ENCODE data around the gene SLC2A4RG.

SLC2A4RG gene

GRCh38 chr20:63703471-63703975, 36.1 kb upstream of the SLC2A4RG start:
- ATAC-seq (replicated peaks) = no peak
- Mint-ChIP-seq H3K4me3 (no peak overlapping the region), H3K36me3 (ENCODE audit: insufficient read depth) (peaks cover 34% of the 10 kb centered on the region), H3K4me1 (ENCODE audit: low read depth in 2 of 2) (peaks cover 17 to 25% of the 10 kb centered on the region in 2 donors), H3K27ac (peak overlapping the region; percentile 28 to 78), H3K9me3 (no peaks in the 10 kb centered on the region), H3K27me3 (no peaks in the 10 kb centered on the region)
- no peak for DNase-seq

GRCh38 chr20:63703976-63704748, 35.4 kb upstream of the SLC2A4RG start:
- no peak for DNase-seq
- Mint-ChIP-seq H3K27me3 (no peaks in the 10 kb centered on the region), H3K4me1 (ENCODE audit: low read depth in 2 of 2) (peaks cover 18 to 31% of the 10 kb centered on the region in 2 donors), H3K4me3 (no peak overlapping the region), H3K36me3 (ENCODE audit: insufficient read depth) (peaks cover 39% of the 10 kb centered on the region), H3K9me3 (no peaks in the 10 kb centered on the region), H3K27ac (peak overlapping the region; percentile 28 to 62)
- no peak for ATAC-seq (replicated peaks)

- Mint-ChIP-seq H3K36me3 (ENCODE audit: insufficient read depth) (peaks cover 44% of the 10 kb centered on the region), H3K4me3 (no peak overlapping the region), H3K9me3 (no peaks in the 10 kb centered on the region), H3K27me3 (no peaks in the 10 kb centered on the region), H3K4me1 (ENCODE audit: low read depth in 2 of 2) (peaks cover 15 to 31% of the 10 kb centered on the region in 2 donors), H3K27ac (peak overlapping the region in 1 of 2 donors; percentile 62)
- DNase-seq (no peak), ATAC-seq (replicated peaks) (no peak)
Observed at GRCh38 chr20:63704749-63705117, 34.8 kb upstream of the SLC2A4RG start.

GRCh38 chr20:63705232-63706026, 34.1 kb upstream of the SLC2A4RG start:
- peak overlapping the region; percentile 31 to 85 for H3K4me3 Mint-ChIP-seq
- H3K4me1 Mint-ChIP-seq (ENCODE audit: low read depth in 2 of 2) = peaks cover 18 to 31% of the 10 kb centered on the region in 2 donors
- peaks cover 47% of the 10 kb centered on the region for H3K36me3 Mint-ChIP-seq (ENCODE audit: insufficient read depth)
- ATAC-seq (replicated peaks) (no peak), DNase-seq (no peak)
- no peaks in the 10 kb centered on the region for H3K9me3 Mint-ChIP-seq
- no peak overlapping the region for H3K27ac Mint-ChIP-seq
- H3K27me3 Mint-ChIP-seq = no peaks in the 10 kb centered on the region

- H3K27ac Mint-ChIP-seq = peak overlapping the region; percentile 82 to 94
- peaks cover 51% of the 10 kb centered on the region for H3K36me3 Mint-ChIP-seq (ENCODE audit: insufficient read depth)
- H3K4me3 Mint-ChIP-seq = peak overlapping the region; percentile 85 to 87
- peaks cover 25 to 37% of the 10 kb centered on the region in 2 donors for H3K4me1 Mint-ChIP-seq (ENCODE audit: low read depth in 2 of 2)
- ATAC-seq (replicated peaks) (no peak), DNase-seq (no peak)
- H3K9me3 Mint-ChIP-seq = no peaks in the 10 kb centered on the region
- no peaks in the 10 kb centered on the region for H3K27me3 Mint-ChIP-seq
Observed at GRCh38 chr20:63706027-63706695, 33.4 kb upstream of the SLC2A4RG start.

- DNase-seq (peak; percentile 45 to 56 (median 50)), ATAC-seq (replicated peaks) (peak; percentile 58)
- peak overlapping the region; percentile 85 to 87 for H3K4me3 Mint-ChIP-seq
- peaks cover 59% of the 10 kb centered on the region for H3K36me3 Mint-ChIP-seq (ENCODE audit: insufficient read depth)
- no peaks in the 10 kb centered on the region for H3K9me3 Mint-ChIP-seq
- peak overlapping the region; percentile 82 to 94 for H3K27ac Mint-ChIP-seq
- H3K27me3 Mint-ChIP-seq = no peaks in the 10 kb centered on the region
- H3K4me1 Mint-ChIP-seq (ENCODE audit: low read depth in 2 of 2) = peaks cover 29 to 35% of the 10 kb centered on the region in 2 donors
Observed at GRCh38 chr20:63706852-63707557, 32.6 kb upstream of the SLC2A4RG start.

GRCh38 chr20:63707558-63708300, 31.8 kb upstream of the SLC2A4RG start, which contains the start of the genes ARFRP1 and ZGPAT:
Gene ARFRP1 (minus strand): TSS chr20:63707976. CDS start chr20:63707091, 885 bp downstream.
Gene ZGPAT (plus strand): TSS chr20:63708039. CDS start chr20:63708581, 542 bp downstream.
- Mint-ChIP-seq H3K36me3 (ENCODE audit: insufficient read depth) (peaks cover 66% of the 10 kb centered on the region), H3K9me3 (no peaks in the 10 kb centered on the region), H3K4me3 (peak within 1 kb of the TSS; percentile 85 to 87), H3K27me3 (no peaks in the 10 kb centered on the region), H3K4me1 (ENCODE audit: low read depth in 2 of 2) (peaks cover 37 to 38% of the 10 kb centered on the region in 2 donors), H3K27ac (peak within 1 kb of the TSS; percentile 82 to 94)
- peak; percentile 82 for ATAC-seq (replicated peaks)
- DNase-seq = peak; percentile 78 to 83 (median 79)

- Mint-ChIP-seq H3K27me3 (no peaks in the 10 kb centered on the region), H3K4me1 (ENCODE audit: low read depth in 2 of 2) (peaks cover 37 to 38% of the 10 kb centered on the region in 2 donors), H3K27ac (peak overlapping the region; percentile 52 to 94), H3K9me3 (no peaks in the 10 kb centered on the region), H3K4me3 (peak overlapping the region; percentile 85 to 87), H3K36me3 (ENCODE audit: insufficient read depth) (peaks cover 65% of the 10 kb centered on the region)
- DNase-seq (no peak), ATAC-seq (replicated peaks) (peak; percentile 23)
Observed at GRCh38 chr20:63708301-63709148, 31.1 kb upstream of the SLC2A4RG start.

- no peaks in the 10 kb centered on the region for H3K9me3 Mint-ChIP-seq
- peak overlapping the region; percentile 85 to 87 for H3K4me3 Mint-ChIP-seq
- peaks cover 37 to 38% of the 10 kb centered on the region in 2 donors for H3K4me1 Mint-ChIP-seq (ENCODE audit: low read depth in 2 of 2)
- H3K36me3 Mint-ChIP-seq (ENCODE audit: insufficient read depth) = peaks cover 63% of the 10 kb centered on the region
- DNase-seq = no peak
- peak overlapping the region; percentile 52 to 94 for H3K27ac Mint-ChIP-seq
- ATAC-seq (replicated peaks) = no peak
- H3K27me3 Mint-ChIP-seq = no peaks in the 10 kb centered on the region
Observed at GRCh38 chr20:63709149-63709527, 30.4 kb upstream of the SLC2A4RG start.

- H3K4me3 Mint-ChIP-seq = peak overlapping the region in 1 of 2 donors; percentile 52
- ATAC-seq (replicated peaks) (no peak), DNase-seq (no peak)
- no peaks in the 10 kb centered on the region for H3K27me3 Mint-ChIP-seq
- H3K36me3 Mint-ChIP-seq (ENCODE audit: insufficient read depth) = peaks cover 60% of the 10 kb centered on the region
- peak overlapping the region; percentile 49 to 69 for H3K27ac Mint-ChIP-seq
- H3K4me1 Mint-ChIP-seq (ENCODE audit: low read depth in 2 of 2) = peaks cover 42 to 48% of the 10 kb centered on the region in 2 donors
- H3K9me3 Mint-ChIP-seq = no peaks in the 10 kb centered on the region
Observed at GRCh38 chr20:63711085-63711645, 28.4 kb upstream of the SLC2A4RG start.

GRCh38 chr20:63712191-63712590, 27.4 kb upstream of the SLC2A4RG start:
- Mint-ChIP-seq H3K4me1 (ENCODE audit: low read depth in 2 of 2) (peaks cover 39 to 47% of the 10 kb centered on the region in 2 donors), H3K4me3 (peak overlapping the region in 1 of 2 donors; percentile 16)

More at GRCh38 chr20:63712191-63712590, 27.4 kb upstream of the SLC2A4RG start:
- Mint-ChIP-seq H3K36me3 (ENCODE audit: insufficient read depth) (peaks cover 64% of the 10 kb centered on the region), H3K9me3 (no peaks in the 10 kb centered on the region), H3K27me3 (no peaks in the 10 kb centered on the region), H3K27ac (peak overlapping the region in 1 of 2 donors; percentile 78)
- ATAC-seq (replicated peaks) (no peak), DNase-seq (no peak)

All from effector memory CD8-positive, alpha-beta T cell (primary cell).